ENCODE measurements around the gene GRIA3.

GRIA3 gene

GRCh38 chrX:123476611-123477219 is 292.6 kb downstream of the GRIA3 start:
- Histone ChIP-seq H4K91ac (ENCODE audit: low read depth, low read length) (no peak overlapping the region), H3K79me1 (ENCODE audit: low read length) (no peaks in the 10 kb centered on the region), H3K4me2 (ENCODE audit: low read length) (no peak overlapping the region), H2AFZ (ENCODE audit: insufficient read depth, low read length, poor library complexity) (no peak overlapping the region), H3K14ac (ENCODE audit: low read length) (no peak overlapping the region), H3K27me3 (ENCODE audit: insufficient read depth, low read length) (no peaks in the 10 kb centered on the region), H3K9me3 (ENCODE audit: insufficient read depth, low read depth, low read length) (no peaks in the 10 kb centered on the region), H4K8ac (ENCODE audit: low read depth, low read length) (no peak overlapping the region), H4K12ac (ENCODE audit: low read depth, low read length) (no peak overlapping the region), H3K79me2 (ENCODE audit: control insufficient read depth, insufficient read depth, low read length, poor library complexity) (no peaks in the 10 kb centered on the region), H3K18ac (ENCODE audit: low read length) (no peak overlapping the region), H2AK5ac (ENCODE audit: low read length) (no peak overlapping the region), H3K9ac (ENCODE audit: low read length) (no peak overlapping the region), H3K4me1 (ENCODE audit: control insufficient read depth in 1 of 2, insufficient read depth in 2 of 2, low read length in 2 of 2) (no peaks in the 10 kb centered on the region), H2BK5ac (ENCODE audit: low read depth, low read length, poor library complexity) (no peak overlapping the region), H3K4me3 (ENCODE audit: low read depth, low read length) (no peak overlapping the region), H2BK12ac (ENCODE audit: low read length) (no peak overlapping the region), H3K27ac (ENCODE audit: low read depth, low read length) (no peak overlapping the region), H3K4ac (ENCODE audit: low read depth, low read length) (no peak overlapping the region), H2BK120ac (ENCODE audit: insufficient read depth, low read length, poor library complexity) (no peak overlapping the region), H3K23ac (ENCODE audit: low read length) (no peak overlapping the region), H3K36me3 (ENCODE audit: control insufficient read depth in 1 of 2, insufficient read depth in 2 of 2, low read length in 2 of 2) (no peaks in the 10 kb centered on the region)
- DNase-seq, result peak in 1 of 2 donors; percentile 1
- WGBS (ENCODE audit: extremely low coverage, insufficient coverage, insufficient read length), result no CpG with 5 or more reads among the region's 5 CpGs

DNA sequence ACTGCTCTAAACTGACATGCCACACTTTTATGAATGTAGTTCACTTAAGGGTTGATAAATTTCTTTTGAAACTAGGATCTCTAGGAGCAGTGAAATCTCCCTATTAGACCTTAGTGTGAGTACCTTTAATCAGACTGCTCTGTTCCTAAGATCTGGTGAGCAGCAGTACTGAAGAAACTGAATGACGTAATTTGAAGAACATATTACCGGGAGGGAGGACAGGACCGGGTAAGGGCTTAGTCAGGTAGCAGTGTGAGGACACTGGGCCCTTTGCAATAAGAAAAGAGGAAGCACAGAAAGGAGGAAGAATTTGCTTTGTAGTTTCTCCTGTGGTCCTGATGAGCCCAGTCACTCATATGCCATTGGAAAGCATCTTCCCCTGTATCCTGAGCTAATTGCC is 293.6 kb downstream of the GRIA3 start:
- H3K4ac ChIP-seq (ENCODE audit: low read depth, low read length), result no peak overlapping the region
- H2BK5ac ChIP-seq (ENCODE audit: low read depth, low read length, poor library complexity), result no peak overlapping the region
- no peak overlapping the region for H3K4me2 ChIP-seq (ENCODE audit: low read length)
- H3K9me3 ChIP-seq (ENCODE audit: insufficient read depth, low read depth, low read length), result no peaks in the 10 kb centered on the region
- no peak overlapping the region for H2BK120ac ChIP-seq (ENCODE audit: insufficient read depth, low read length, poor library complexity)
- no peak for DNase-seq
- no CpG with 5 or more reads among the region's 3 CpGs for WGBS (ENCODE audit: extremely low coverage, insufficient coverage, insufficient read length)
- no peak overlapping the region for H3K23ac ChIP-seq (ENCODE audit: low read length)
- no peak overlapping the region for H4K8ac ChIP-seq (ENCODE audit: low read depth, low read length)
- H2AFZ ChIP-seq (ENCODE audit: insufficient read depth, low read length, poor library complexity), result no peak overlapping the region
- no peak overlapping the region for H4K12ac ChIP-seq (ENCODE audit: low read depth, low read length)
- no peak overlapping the region for H3K14ac ChIP-seq (ENCODE audit: low read length)
- H3K4me1 ChIP-seq (ENCODE audit: control insufficient read depth in 1 of 2, insufficient read depth in 2 of 2, low read length in 2 of 2), result no peaks in the 10 kb centered on the region
- no peak overlapping the region for H3K4me3 ChIP-seq (ENCODE audit: low read depth, low read length)
- no peak overlapping the region for H3K27ac ChIP-seq (ENCODE audit: low read depth, low read length)
- no peak overlapping the region for H3K9ac ChIP-seq (ENCODE audit: low read length)
- no peak overlapping the region for H2AK5ac ChIP-seq (ENCODE audit: low read length)
- H3K27me3 ChIP-seq (ENCODE audit: insufficient read depth, low read length), result no peaks in the 10 kb centered on the region
- no peaks in the 10 kb centered on the region for H3K79me2 ChIP-seq (ENCODE audit: control insufficient read depth, insufficient read depth, low read length, poor library complexity)
- no peaks in the 10 kb centered on the region for H3K36me3 ChIP-seq (ENCODE audit: control insufficient read depth in 1 of 2, insufficient read depth in 2 of 2, low read length in 2 of 2)
- H2BK12ac ChIP-seq (ENCODE audit: low read length), result no peak overlapping the region
- H4K91ac ChIP-seq (ENCODE audit: low read depth, low read length), result no peak overlapping the region
- no peaks in the 10 kb centered on the region for H3K79me1 ChIP-seq (ENCODE audit: low read length)
- H3K18ac ChIP-seq (ENCODE audit: low read length), result no peak overlapping the region

DNA sequence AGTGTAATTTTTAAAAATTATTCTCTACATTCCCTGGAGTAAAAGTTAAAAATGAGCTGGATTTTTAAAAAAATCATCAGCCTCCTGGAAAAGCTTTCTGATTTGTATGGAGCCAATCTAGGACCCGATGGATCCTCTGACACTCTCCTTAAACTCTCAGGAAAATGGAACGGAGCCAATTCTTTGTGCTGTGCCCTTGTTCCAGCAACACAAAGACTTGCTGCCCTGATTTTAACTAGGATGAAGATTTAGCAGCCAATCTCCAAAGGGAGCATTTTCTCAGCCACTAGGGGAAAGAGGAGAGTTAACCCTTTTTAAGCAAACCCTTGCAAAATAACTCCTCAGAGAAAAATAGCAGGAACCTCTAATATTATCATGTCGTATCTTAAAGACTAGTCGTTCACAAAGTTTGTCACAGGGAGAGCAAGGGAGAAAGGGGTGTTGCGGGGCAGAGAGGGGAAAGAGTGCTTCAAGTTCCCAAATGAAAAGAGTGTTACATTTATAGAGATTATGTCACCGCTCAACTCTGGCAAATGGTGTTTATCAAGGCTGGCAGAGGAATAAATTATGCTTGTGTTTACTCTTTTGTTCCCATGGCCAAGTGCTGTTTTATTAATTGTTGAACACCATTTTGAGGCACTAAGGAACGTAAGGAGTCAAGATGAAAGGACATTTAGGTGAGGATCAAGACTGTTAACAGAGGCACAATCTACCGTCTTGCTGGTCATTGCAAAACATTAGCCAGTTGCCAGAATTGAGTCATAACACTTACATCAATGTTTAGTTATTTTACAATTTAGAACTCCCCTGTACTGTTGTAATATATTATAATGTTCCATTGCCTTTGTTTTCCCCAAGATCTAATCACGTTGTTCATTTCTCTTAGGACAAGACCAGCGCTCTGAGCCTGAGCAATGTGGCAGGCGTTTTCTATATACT is 298.1 kb downstream of the GRIA3 start:
- Histone ChIP-seq H3K4ac (ENCODE audit: low read depth, low read length) (no peak overlapping the region), H3K79me2 (ENCODE audit: control insufficient read depth, insufficient read depth, low read length, poor library complexity) (no peaks in the 10 kb centered on the region), H3K4me3 (ENCODE audit: low read depth, low read length) (no peak overlapping the region), H3K9ac (ENCODE audit: low read length) (no peak overlapping the region), H3K4me2 (ENCODE audit: low read length) (no peak overlapping the region), H3K79me1 (ENCODE audit: low read length) (no peaks in the 10 kb centered on the region), H3K9me3 (ENCODE audit: insufficient read depth, low read depth, low read length) (no peaks in the 10 kb centered on the region), H2BK12ac (ENCODE audit: low read length) (no peak overlapping the region), H2BK120ac (ENCODE audit: insufficient read depth, low read length, poor library complexity) (no peak overlapping the region), H3K4me1 (ENCODE audit: control insufficient read depth in 1 of 2, insufficient read depth in 2 of 2, low read length in 2 of 2) (no peaks in the 10 kb centered on the region), H3K18ac (ENCODE audit: low read length) (no peak overlapping the region), H4K12ac (ENCODE audit: low read depth, low read length) (no peak overlapping the region), H3K36me3 (ENCODE audit: control insufficient read depth in 1 of 2, insufficient read depth in 2 of 2, low read length in 2 of 2) (no peaks in the 10 kb centered on the region), H4K8ac (ENCODE audit: low read depth, low read length) (no peak overlapping the region), H2AFZ (ENCODE audit: insufficient read depth, low read length, poor library complexity) (no peak overlapping the region), H3K27me3 (ENCODE audit: insufficient read depth, low read length) (no peaks in the 10 kb centered on the region), H2BK5ac (ENCODE audit: low read depth, low read length, poor library complexity) (no peak overlapping the region), H3K27ac (ENCODE audit: low read depth, low read length) (no peak overlapping the region), H2AK5ac (ENCODE audit: low read length) (no peak overlapping the region), H4K91ac (ENCODE audit: low read depth, low read length) (no peak overlapping the region), H3K23ac (ENCODE audit: low read length) (no peak overlapping the region), H3K14ac (ENCODE audit: low read length) (no peak overlapping the region)
- no CpG with 5 or more reads among the region's 11 CpGs for WGBS (ENCODE audit: extremely low coverage, insufficient coverage, insufficient read length)
- peak in 1 of 2 donors; percentile 23 for DNase-seq

DNA sequence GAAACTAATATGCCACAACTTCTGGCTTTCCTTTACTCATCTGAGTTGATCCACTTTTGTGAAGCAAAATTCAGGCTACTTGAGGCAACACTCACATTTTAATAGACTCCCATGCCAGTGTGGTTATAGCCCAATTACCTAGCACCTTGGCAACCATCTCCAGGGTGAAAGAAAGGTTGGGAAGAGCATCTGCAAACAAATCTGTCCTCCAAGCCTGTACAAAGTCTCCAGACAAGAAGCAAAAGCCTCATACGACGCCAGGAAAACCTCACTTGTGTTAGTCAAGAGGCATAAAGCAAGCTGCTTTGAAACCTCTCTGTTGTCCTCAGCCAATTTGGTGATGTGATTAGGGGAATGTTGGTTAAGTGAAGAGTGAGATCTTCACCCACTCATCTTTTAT is 302.2 kb downstream of the GRIA3 start:
- no peak overlapping the region for H3K4me3 ChIP-seq (ENCODE audit: low read depth, low read length)
- no peaks in the 10 kb centered on the region for H3K79me2 ChIP-seq (ENCODE audit: control insufficient read depth, insufficient read depth, low read length, poor library complexity)
- H3K4ac ChIP-seq (ENCODE audit: low read depth, low read length), result no peak overlapping the region
- no peak overlapping the region for H4K91ac ChIP-seq (ENCODE audit: low read depth, low read length)
- H2BK120ac ChIP-seq (ENCODE audit: insufficient read depth, low read length, poor library complexity), result no peak overlapping the region
- no peak overlapping the region for H2BK5ac ChIP-seq (ENCODE audit: low read depth, low read length, poor library complexity)
- no CpG with 5 or more reads among the region's 2 CpGs for WGBS (ENCODE audit: extremely low coverage, insufficient coverage, insufficient read length)
- no peak for DNase-seq
- H3K79me1 ChIP-seq (ENCODE audit: low read length), result no peaks in the 10 kb centered on the region
- H3K9me3 ChIP-seq (ENCODE audit: insufficient read depth, low read depth, low read length), result no peaks in the 10 kb centered on the region
- H3K27ac ChIP-seq (ENCODE audit: low read depth, low read length), result no peak overlapping the region
- no peak overlapping the region for H2AFZ ChIP-seq (ENCODE audit: insufficient read depth, low read length, poor library complexity)
- no peak overlapping the region for H2BK12ac ChIP-seq (ENCODE audit: low read length)
- H4K12ac ChIP-seq (ENCODE audit: low read depth, low read length), result no peak overlapping the region
- H3K27me3 ChIP-seq (ENCODE audit: insufficient read depth, low read length), result no peaks in the 10 kb centered on the region
- H3K36me3 ChIP-seq (ENCODE audit: control insufficient read depth in 1 of 2, insufficient read depth in 2 of 2, low read length in 2 of 2), result no peaks in the 10 kb centered on the region
- H3K4me2 ChIP-seq (ENCODE audit: low read length), result no peak overlapping the region
- no peak overlapping the region for H4K8ac ChIP-seq (ENCODE audit: low read depth, low read length)
- no peak overlapping the region for H3K23ac ChIP-seq (ENCODE audit: low read length)
- no peak overlapping the region for H3K14ac ChIP-seq (ENCODE audit: low read length)
- no peak overlapping the region for H2AK5ac ChIP-seq (ENCODE audit: low read length)
- no peaks in the 10 kb centered on the region for H3K4me1 ChIP-seq (ENCODE audit: control insufficient read depth in 1 of 2, insufficient read depth in 2 of 2, low read length in 2 of 2)
- no peak overlapping the region for H3K18ac ChIP-seq (ENCODE audit: low read length)
- no peak overlapping the region for H3K9ac ChIP-seq (ENCODE audit: low read length)
